DMS 273 (cell line): ENCODE measurements around the gene ATXN7.

Source experiments
- DNase-seq: peaks from one replicate; lab custom pipeline; 2025; ENCODE audit not compliant: unreplicated experiment; lab: John Stamatoyannopoulos, UW

ATXN7 gene

DNA sequence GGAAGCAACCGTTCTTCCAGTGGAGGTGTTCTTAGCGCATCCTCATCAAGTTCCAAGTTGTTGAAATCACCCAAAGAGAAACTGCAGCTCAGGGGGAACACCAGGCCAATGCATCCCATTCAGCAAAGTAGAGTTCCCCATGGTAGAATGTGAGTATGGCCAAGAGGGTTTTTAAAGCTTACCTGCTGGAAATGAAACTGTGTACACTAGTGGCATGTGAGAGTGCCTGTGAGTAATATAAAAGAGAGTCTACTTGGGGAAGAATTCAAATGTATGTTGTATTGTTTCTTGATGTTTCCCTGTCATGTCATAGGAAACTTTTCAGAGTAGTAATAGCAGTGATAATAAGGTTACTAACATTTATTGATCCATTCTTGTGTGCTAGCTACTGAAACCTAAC, 116.4 kb downstream of the ATXN7 start:
- DNase-seq: no peak

- DNase-seq: no peak
Observed at GRCh38 chr3:63980830-63981498, 117.3 kb downstream of the ATXN7 start.

DNA sequence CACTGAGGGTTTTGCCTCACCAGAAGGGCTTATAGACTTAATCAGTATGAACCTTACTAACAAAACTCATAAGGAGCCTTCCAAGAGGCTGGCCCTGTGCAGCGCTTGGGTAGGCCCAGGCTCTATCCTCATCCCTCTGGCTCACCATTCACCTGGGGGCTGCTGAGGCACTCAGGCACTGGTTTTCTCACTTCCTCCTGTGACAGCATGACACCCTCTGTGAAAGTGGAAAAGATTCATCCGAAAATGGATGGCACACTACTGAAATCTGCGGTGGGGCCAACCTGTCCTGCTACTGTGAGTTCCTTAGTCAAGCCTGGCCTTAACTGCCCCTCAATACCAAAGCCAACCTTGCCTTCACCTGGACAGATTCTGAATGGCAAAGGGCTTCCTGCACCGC, 118.3 kb downstream of the ATXN7 start:
- DNase-seq: no peak

DNA sequence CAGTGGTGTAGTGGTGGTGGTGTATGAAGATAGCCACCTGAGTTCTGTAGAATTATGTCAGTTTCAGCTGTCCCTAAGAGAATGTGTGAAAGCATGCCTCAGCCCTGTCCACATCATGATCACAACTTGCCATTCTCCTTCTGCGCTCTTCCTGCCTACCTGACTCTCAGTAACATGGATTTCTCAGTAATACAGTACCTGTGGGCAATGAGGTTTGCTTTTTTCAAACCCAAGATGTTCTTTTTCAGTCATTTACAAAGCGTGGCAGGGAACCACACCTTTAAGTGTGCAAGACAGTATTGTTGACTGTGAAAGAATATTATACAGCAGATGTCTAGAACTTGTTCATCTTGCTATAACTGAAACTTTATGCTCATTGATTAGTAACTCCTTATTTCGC, 120.7 kb downstream of the ATXN7 start:
- no peak for DNase-seq

DNA sequence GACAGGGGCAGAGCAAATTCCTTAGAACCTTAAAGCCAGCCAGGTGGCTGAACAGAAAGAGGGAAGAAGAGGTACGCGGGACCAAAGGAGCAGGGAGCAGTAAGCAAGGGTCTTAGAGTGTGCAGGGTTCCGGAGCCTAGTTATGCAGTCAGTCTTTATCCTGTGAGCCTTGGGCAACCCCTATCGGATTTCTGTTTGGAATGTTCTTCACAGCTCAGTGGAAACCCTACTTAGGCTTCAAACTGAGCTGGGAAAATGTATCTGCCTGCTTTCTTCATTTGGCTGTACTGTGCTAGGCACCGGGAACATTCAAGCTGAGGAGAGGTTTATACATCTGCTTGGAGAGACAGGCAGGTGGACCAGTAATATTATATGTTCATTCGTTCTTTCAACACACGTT, 122.5 kb downstream of the ATXN7 start:
- no peak for DNase-seq

DNA sequence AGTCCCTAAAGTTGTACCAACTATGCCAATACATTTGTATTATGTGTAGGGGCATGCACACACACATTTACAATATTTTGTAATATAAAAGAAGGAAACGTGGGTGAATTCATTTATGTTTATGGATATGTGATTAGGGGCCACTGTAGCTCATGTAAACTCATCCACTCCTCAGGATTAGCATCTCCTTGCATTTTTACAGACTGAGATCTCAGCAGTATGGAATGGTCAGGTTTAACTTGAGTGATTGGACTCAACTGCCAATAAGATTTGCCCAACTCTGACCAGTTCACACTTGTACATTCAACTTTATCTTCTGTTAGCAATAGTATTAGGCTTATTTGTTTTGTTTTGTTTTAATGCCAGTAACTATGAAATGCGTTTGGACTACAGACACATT, 123.2 kb downstream of the ATXN7 start:
- DNase-seq: no peak

DNA sequence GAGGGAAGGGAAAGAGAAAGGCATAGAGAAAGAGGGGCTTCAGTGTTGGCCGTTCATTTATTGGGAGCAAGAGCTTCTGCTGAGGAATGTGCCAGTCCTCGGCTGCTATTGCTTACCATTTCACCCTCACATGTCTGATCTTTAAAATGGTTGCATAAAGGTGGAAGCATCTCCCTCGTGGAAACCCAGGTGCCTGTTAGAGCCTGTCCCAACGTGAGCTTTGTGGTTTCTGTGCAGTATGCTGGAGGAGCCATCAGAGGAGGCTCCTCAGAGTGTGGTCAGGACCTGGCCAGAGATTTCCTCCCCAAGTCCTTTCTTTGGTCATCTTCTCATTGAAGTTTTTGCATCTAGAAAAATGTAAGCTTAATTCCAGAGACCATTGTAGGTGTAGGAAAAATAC, 125.3 kb downstream of the ATXN7 start:
- no peak for DNase-seq

DNA sequence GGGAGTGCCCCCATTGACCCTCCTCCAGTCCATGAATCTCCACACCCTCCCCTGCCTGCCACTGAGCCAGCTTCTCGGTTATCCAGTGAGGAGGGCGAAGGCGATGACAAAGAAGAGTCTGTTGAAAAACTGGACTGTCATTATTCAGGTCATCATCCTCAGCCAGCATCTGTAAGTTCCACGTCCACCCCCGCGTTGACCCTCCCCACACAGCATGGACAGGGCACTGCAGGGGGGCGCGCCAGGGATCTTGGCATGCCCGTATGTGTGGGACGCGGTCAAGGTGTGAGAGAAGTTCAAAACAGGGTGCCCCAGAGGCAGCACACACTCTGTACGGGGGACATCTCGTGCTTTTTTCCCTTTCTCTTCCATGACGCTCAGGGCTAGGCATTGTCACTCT, 126.5 kb downstream of the ATXN7 start:
- DNase-seq: no peak

- DNase-seq: no peak
Observed at GRCh38 chr3:63990733-63991132, 127.1 kb downstream of the ATXN7 start.

DNA sequence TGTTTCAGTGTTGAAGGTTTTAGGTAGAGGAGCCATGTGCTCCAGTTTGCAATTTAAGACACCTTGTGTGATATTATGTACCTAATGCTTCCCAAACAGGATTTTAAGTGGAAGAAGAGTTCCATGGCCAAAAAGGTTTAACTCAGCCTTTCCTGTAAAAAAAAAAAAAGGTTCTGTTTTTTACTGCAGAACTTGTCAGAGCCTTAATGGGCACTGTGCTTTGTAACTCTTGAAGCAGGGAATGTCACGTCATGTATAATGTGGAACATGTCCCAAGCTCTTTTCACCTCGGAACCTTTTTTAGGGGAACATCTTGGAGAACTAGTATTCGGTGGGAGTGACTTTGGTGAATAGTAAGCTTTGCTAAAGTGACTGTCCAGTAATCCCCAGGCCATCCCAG, 128.0 kb downstream of the ATXN7 start:
- no peak for DNase-seq

- DNase-seq: no peak
Observed at GRCh38 chr3:63992516-63993209, 129.0 kb downstream of the ATXN7 start.

GRCh38 chr3:63993653-63994079, 130.0 kb downstream of the ATXN7 start:
- peak; percentile 79 for DNase-seq

DNA sequence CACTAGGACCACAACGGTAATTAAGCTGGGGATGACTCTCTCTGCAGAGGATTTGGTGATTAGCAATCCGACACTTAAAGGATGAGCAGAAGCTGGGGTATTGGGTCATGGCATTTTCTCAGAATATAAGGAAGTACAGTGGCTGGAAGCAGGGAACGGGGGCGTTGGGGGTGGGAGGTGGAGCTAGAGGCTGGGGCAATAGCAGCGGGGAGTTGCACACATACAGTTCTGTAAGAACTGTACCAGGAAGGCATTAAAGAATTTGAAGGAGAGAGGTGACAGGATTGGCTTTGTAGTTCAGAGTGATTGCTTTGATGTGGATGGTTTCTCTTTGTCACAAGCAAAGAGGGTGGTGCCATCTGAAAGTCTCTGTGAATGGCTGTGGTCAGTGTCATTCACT, 131.4 kb downstream of the ATXN7 start:
- DNase-seq: no peak

DNA sequence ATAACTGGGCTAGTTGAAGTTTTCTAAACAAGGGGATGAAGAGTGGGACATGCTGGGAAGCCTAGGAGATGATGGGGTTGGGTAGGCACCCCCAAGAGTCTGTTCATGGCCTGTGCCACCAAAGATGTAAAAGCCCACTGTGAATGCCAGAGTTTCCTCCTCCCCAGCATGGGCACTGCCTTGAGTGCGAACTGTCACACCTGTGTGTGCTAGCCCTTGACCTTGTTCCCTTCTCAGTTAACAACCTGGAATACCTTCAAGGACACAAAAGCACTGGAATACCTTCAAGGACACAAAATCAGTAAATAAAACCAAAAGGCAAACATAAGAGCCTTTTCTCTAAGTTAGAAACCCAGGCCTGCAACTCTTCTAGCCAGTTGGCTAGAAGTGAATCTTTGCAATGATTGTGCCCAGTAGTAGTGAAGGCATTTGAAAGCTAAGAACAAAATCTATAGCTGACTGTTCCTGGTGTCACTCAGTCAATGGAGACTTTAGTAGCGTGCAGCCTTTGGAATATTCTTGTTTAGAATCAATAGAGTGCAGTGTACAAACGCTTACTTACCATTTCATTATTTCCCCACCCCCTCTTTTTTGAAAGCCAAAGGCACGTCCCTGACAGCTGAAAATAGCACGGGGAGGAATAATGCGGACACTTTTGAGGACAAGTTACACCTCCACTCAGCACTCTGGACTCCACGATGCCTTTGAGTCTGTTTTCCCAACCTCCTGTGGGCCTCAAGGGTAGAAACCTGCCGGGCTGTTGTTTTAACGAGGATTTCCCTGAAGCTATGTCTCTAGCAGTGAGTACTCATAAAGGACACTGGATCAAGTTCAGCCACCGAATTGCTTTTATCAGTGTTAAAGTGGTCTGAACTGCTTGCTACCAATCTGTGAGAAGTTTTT, 135.4 kb downstream of the ATXN7 start:
- DNase-seq: no peak

GRCh38 chr3:64000453-64001055, 136.9 kb downstream of the ATXN7 start:
- no peak for DNase-seq

DNA sequence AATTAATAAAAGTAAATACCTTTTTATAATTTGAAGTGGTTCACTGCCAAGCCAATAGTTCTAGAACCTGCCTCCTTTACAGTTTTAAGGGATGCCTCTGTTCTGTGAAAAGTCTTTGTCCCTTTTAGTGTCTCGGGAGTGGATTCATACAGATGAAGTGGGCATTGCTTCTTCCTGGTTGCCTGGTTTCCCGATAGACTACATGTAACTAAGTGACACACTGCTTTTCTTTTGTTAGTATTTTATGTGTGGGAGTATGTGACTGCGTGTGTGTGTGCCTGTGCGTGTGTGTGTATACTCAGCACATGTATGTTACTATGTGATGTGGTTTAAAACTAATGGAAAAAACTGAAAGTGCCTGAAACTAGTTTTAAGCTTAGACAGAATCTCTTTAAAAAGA, 138.6 kb downstream of the ATXN7 start:
- DNase-seq: no peak

DNA sequence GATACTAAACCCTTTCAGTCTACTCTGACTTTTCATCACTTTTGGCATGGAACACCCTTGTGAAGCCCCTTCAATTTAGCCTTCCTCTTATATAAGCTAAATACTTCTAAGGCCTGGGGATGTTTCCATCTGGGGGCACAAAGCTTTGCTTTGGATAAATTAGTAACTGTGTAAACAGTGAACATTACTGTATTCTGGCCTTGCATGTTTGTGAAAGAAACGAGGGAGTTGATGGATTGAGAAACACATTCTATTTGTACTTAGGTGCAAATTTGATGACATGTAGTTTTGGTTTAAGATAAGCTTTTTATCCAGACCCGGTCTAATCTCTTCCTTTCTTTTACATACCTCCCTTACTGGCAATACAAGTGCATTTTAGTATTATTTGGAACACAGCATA, 139.9 kb downstream of the ATXN7 start:
- no peak for DNase-seq

- DNase-seq: no peak
Observed at GRCh38 chr3:64008017-64008416, 144.3 kb downstream of the ATXN7 start.

DNA sequence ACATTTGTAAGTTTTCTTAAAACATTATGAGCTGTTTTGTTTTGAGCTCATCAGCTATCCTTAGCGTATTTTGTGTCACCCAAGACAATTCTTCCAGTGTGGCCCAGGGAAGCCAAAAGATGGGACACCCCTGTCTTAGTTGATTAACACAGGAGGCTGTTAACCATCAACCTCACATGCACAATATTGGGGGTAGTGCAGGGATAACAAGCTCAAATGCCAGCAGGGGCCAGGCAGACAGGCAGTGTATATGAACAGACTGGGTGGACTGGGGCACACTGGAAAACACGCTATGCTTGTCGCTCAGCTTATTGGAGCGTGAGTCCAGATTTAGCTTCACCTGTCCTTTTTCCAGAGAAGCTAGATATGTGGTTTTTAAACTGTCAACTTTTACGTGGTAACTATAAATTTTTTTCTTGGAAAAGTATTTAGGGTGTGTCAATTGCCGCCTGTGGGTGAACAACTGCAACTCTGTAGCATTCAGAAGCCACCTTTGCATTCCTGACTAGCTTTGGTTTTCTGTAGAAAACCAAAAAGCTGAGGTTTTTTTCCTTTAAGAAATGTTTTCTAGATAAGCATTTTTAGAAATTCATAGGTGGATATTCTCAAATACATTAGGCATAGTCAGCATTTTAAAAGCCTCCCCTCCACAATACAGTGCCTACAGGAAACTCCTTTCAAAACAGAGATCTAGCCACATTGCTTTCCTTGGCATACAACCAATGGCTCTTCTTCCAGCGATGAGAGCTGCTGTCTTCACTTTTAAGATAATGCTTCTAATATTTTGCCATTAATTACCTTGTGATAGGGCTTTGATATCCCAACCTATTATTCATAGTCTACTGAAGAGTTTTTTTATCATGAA, 145.1 kb downstream of the ATXN7 start:
- DNase-seq: no peak

DNA sequence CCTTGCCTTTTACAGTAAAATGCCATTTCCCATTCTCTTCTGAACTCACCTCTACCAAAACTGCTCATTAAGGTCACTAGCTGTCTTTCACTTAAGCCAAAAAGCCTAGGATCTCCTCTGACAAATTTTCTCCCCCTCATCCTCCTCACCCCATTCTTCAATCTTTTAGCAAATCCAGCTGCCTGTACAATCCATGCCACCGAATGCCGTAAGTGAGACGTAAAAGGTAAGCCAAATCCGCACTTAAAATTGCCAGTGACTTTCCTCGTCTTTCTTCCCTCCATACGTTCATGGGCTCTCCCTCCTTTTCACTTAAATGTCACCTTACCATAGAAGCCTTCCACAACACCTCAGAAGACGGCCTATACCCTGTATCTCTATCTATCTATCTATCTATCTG, 145.9 kb downstream of the ATXN7 start:
- no peak for DNase-seq

DNA sequence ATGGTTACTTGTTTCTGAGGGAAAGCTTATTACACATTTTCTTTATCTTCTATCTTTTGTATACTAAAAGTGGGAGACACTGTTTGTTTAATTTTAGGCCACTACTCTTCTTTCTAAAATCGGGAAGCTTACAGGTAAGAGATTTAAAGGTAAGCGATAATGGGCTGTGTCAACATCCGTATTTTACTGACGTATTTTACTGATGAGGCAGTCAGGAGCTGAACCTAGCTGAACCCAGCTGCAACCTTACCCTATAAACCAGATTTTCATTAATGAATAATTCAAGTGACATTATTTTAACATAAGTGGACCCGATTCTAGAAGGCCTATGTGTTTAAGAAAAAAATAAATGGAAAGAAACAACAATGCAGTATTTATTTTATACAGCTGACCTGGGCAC, 146.5 kb downstream of the ATXN7 start:
- no peak for DNase-seq
